ENCODE data around the gene CHPF2. TPM values are rescaled to one million over a fixed set of nuclear protein-coding genes. Genes with fewer than 3 reads are reported as not detected.

CHPF2 gene
- 82.7 and 91.5 TPM in 2 replicates for total RNA-seq

GRCh38 chr7:151232091-151232916, at the start of gene CHPF2:
Gene CHPF2 (plus strand): TSS chr7:151232483. CDS start chr7:151234012, 1,529 bp downstream.

GRCh38 chr7:151186640-151187408, 45.5 kb upstream of the CHPF2 start, which contains the start of gene ASB10:
Gene ASB10 (minus strand): TSS chr7:151187250. CDS start chr7:151187130, 120 bp downstream.

GRCh38 chr7:151210087-151210854, 22.0 kb upstream of the CHPF2 start, which contains the start of gene H2BK1:
Gene H2BK1 (minus strand): TSS chr7:151210488. CDS start chr7:151210318, 170 bp downstream.

DNA sequence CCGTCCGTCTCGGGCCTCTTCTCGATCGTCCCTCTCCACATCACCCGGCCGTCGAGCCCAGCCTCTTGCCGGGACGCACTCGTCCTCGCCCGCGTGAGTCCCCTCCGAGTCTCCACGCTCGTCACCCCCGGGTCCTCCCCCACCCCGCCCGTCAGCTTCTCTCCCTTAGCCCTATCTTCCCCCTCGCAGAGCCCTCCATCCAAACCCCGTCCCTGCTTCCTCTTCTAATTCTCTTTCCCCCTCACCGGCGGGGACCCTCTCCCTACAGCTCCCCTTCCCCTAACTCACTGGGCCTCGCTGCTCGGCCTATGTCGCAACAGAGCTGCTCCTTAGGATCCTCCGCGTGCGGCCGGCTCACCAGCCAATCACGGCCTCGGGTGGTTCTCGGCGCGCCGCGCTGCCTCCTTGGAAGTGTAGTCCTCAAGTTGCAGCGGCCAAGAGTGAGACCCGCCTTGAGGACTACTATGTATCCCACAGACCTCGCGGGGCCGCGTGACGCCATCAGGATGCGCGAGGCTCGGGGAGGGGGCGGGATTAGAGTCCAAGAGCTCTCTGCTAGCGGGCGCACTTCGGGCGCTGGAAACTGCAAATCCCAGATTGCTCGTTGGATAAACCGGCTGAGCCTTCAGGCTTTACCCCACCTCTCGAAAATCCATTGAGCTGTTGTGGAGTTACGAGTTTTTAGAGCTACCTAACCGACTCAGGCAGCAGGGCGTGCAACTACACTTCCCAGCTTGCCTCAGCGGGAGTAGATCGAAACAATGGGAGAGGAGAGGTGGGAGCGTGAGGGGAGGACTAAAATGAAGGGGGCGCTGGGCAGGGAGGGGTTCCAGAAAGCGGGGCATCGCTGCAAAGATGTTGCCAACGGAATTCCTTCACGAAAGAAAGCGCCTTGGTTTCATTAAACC, 5.2 kb upstream of the CHPF2 start, which contains the start of gene ABCF2:
TSS of gene ABCF2 (minus strand) at position 331 of the 908 bp plus-strand sequence. CDS start 747 bp downstream, outside the sequence.

DNA sequence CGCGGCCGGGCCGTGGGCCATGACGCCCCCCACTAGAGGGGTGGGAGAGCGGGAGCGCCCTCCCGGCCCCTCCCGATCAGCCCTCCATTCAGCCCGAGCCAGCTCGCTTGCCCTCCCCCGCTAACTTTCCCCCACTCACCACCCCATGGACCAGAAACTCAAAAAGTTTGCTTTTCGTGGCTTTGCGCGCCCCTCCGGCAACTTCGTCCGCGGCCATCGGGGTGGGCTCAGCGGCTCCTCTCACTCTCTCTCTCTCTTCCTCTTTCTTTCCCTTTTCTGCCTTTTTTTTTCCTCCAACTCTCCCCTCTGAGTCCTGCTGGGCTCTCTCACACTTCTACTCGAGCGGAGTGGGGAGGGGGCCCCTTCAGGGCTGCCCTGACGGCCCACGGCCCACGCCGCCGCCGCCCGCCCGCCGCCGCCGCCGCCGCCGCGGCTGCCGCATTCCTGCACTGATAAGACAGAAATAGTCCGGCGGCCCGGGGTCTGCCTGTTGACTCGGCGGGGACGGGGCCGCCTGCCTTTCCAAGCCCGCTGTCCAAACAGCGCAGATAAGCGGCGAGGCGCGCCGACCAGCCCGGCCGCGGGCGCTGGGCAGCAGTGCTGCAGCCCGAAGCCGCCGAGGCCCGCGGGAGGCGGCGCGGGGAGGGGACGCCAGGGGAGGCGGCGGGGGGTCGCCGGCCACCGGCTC, 16.2 kb downstream of the CHPF2 start, which contains the start of gene SMARCD3:
TSS of gene SMARCD3 (minus strand) at position 349 of the 688 bp plus-strand sequence. CDS start at position 217, 132 bp downstream.

Other genes with a start within 250 kb of the CHPF2 start
- 67.6 and 106 TPM in 2 replicates for gene NOS3, start 241.5 kb upstream of the CHPF2 start, total RNA-seq
- gene ATG9B, start 208.0 kb upstream of the CHPF2 start, total RNA-seq: under 0.01 and 0.10 TPM in 2 replicates
- 28.8 and 31.7 TPM in 2 replicates for gene ABCB8, start 204.0 kb upstream of the CHPF2 start, total RNA-seq
- gene ASIC3, start 184.0 kb upstream of the CHPF2 start, total RNA-seq: 0.29 and 0.33 TPM in 2 replicates
- 15.2 and 15.4 TPM in 2 replicates for gene CDK5, start 174.6 kb upstream of the CHPF2 start, total RNA-seq
- 63.9 and 80.7 TPM in 2 replicates for gene SLC4A2, start 172.9 kb upstream of the CHPF2 start, total RNA-seq
- 63.8 and 83.9 TPM in 2 replicates for gene FASTK, start 151.7 kb upstream of the CHPF2 start, total RNA-seq
- gene TMUB1, start 149.0 kb upstream of the CHPF2 start, total RNA-seq: 21.0 and 31.0 TPM in 2 replicates
- 84.4 and 104 TPM in 2 replicates for gene AGAP3, start 146.0 kb upstream of the CHPF2 start, total RNA-seq
- gene GBX1, start 64.8 kb upstream of the CHPF2 start, total RNA-seq: under 0.01 TPM in 1 of 2 replicates, not detected in the other
- gene ASB10, start 45.2 kb upstream of the CHPF2 start, total RNA-seq: not detected in 2 replicates
- not detected in 2 replicates for gene H2BK1, start 22.0 kb upstream of the CHPF2 start, total RNA-seq
- gene ABCF2, start 5.3 kb upstream of the CHPF2 start, total RNA-seq: 76.1 and 90.5 TPM in 2 replicates
- gene SMARCD3, start 16.2 kb downstream of the CHPF2 start, total RNA-seq: 2.7 and 5.2 TPM in 2 replicates
- gene NUB1, start 109.3 kb downstream of the CHPF2 start, total RNA-seq: 30.1 and 37.4 TPM in 2 replicates
- gene WDR86, start 177.6 kb downstream of the CHPF2 start, total RNA-seq: not detected in 2 replicates
- not detected in 2 replicates for gene CRYGN, start 207.7 kb downstream of the CHPF2 start, total RNA-seq